Activated naive CD8-positive, alpha-beta T cell treated with anti-CD3 and anti-CD28 coated beads, Interleukin-2, amount 10 ng/mL, durations not matched to agents 7 days and 5 days (primary cell): Measurements from ENCODE around the gene NCOA7. TPM values are rescaled to one million over a fixed set of nuclear protein-coding genes. Genes with fewer than 3 reads are reported as not detected.
A peak's percentile ranks its signal among the peaks of the same experiment; 100 is the strongest.
"Not testable (repeated sequence)": the region's sequence is repeated elsewhere in the genome, so short reads cannot be mapped to it uniquely, and the experiment has no call there.

Experiments used
- ATAC-seq: fragments of 150-1000 bp; cut with Tn5 transposase; one replicate; pipeline ENCODE4 v1.10.0; 2021; ENCODE audit warnings: low read depth, moderate library complexity
- POLR2A ChIA-PET: fragments of 350-600 bp; sonication (Branson Sonifier 250); formaldehyde crosslinking; loops from one replicate; lab custom pipeline; 2021; ENCODE audit warnings: antibody characterized with exemption; lab: Charles Lee
- DNase-seq: peaks from one replicate; pipeline ENCODE4 v3.0.0; 2021
- H3K27ac Mint-ChIP-seq: one replicate; pipeline ENCODE4 v1.8.0; 2022; ENCODE audit warnings: mild to moderate bottlenecking, mixed read lengths
- H3K27me3 Mint-ChIP-seq: one replicate; pipeline ENCODE4 v1.8.0; 2022; ENCODE audit warnings: mild to moderate bottlenecking, moderate library complexity, mixed read lengths
- H3K36me3 Mint-ChIP-seq: one replicate; pipeline ENCODE4 v1.8.0; 2021; ENCODE audit warnings: mild to moderate bottlenecking, mixed read lengths
- H3K4me1 Mint-ChIP-seq: one replicate; pipeline ENCODE4 v1.8.0; 2021; ENCODE audit warnings: mixed read lengths
- H3K4me3 Mint-ChIP-seq: one replicate; pipeline ENCODE4 v1.8.0; 2022; ENCODE audit warnings: mild to moderate bottlenecking, moderate library complexity, mixed read lengths
- H3K9me3 Mint-ChIP-seq: one replicate; pipeline ENCODE4 v1.8.0; 2021; ENCODE audit warnings: mixed read lengths
- total RNA-seq, 2 experiments: library from RNA; stranded (reverse); gene quantifications; one replicate each; pipeline ENCODE4 v1.2.3, GENCODE V29; 2021

NCOA7 gene
- total RNA-seq, 2 experiments from 2014 or later: 51.1 to 58.6 TPM

DNA sequence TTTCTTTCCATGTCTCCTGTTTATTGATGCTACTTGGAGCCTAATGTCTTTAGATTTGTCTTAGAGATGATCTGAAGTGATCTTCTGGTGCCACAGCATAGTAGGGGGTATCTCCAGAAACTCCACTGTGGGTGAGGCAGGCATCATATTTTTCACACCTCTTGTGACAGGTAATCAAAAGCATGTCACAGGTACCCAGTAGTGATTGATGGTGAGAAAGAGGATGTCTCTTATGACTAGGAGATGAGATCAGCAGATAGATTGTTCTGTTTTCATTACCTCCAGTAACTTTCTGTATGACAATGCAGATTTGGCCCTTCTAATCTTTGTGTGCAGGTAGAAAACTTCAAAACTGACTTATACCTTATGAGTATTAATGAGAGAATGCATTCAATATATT is 13.5 kb downstream of the NCOA7 start:
- Mint-ChIP-seq H3K27ac (no peak overlapping the region), H3K4me1 (peaks cover 42% of the 10 kb centered on the region), H3K9me3 (no peaks in the 10 kb centered on the region), H3K4me3 (no peak overlapping the region), H3K36me3 (peaks cover 18% of the 10 kb centered on the region), H3K27me3 (no peaks in the 10 kb centered on the region)
- DNase-seq (no peak), ATAC-seq (peak; percentile 31)
- POLR2A ChIA-PET: interaction anchor here (1.2 kb wide), 1 partner anchor 14 kb away, joined by 8 read pairs; the partner anchor contains the start of gene NCOA7

DNA sequence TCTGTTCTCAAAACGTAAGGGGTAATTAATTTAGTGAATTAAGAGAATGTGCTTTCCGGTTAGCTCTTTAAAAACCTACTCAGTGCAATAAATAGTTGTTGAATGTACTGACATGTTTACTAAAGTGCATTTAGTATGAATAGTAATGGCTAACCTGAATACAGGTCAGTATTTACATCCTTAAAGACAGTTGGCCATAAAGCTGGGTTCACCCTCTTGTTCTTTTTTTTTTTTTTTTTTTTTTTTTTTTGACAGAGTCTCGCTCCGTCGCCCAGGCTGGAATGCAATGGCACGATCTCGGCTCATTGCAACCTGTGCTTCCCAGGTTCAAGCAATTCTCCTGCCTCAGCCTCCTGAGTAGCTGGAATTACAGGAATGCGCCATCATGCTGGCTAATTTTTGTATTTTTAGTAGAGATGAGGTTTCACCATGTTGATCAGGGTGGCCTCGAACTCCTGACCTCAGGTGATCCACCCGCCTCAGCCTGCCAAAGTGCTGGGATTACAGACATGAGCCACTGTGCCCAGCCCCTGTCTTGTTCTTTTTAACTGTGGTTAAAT is 14.2 kb downstream of the NCOA7 start:
- H3K4me3 Mint-ChIP-seq, DNase-seq, H3K27ac Mint-ChIP-seq, H3K9me3 Mint-ChIP-seq, ATAC-seq, H3K27me3 Mint-ChIP-seq: not testable (repeated sequence)
- POLR2A ChIA-PET: interaction anchor here (1.2 kb wide), 1 partner anchor 14 kb away, joined by 8 read pairs; the partner anchor contains the start of gene NCOA7
- H3K4me1 Mint-ChIP-seq: peaks cover 42% of the 10 kb centered on the region
- peaks cover 16% of the 10 kb centered on the region for H3K36me3 Mint-ChIP-seq

DNA sequence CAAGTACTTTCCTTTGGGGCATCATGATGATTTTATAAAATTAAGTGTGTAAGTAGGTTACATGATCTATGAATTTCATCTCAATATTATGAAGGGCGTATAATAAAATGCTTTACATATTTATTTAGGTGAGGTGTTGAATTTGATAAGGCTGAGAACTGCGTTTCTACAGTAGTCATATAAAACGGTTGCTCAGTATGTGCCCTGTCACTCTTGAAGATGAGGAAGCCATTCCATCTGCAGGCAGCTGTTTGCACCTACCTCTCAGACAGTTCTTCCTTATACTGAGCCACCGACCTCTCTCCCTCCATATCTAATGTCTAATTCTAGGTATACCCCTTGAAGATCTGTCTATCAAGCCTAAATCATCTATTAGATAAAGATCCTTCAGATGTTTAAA is 16.1 kb downstream of the NCOA7 start:
- peaks cover 46% of the 10 kb centered on the region for H3K4me1 Mint-ChIP-seq
- no peak overlapping the region for H3K4me3 Mint-ChIP-seq
- no peaks in the 10 kb centered on the region for H3K27me3 Mint-ChIP-seq
- H3K27ac Mint-ChIP-seq: no peak overlapping the region
- no peaks in the 10 kb centered on the region for H3K9me3 Mint-ChIP-seq
- no peak for DNase-seq
- peaks cover 16% of the 10 kb centered on the region for H3K36me3 Mint-ChIP-seq
- POLR2A ChIA-PET: interaction anchor here (1.5 kb wide), 1 partner anchor 16 kb away, joined by 7 read pairs; the partner anchor contains the start of gene NCOA7
- no peak for ATAC-seq

DNA sequence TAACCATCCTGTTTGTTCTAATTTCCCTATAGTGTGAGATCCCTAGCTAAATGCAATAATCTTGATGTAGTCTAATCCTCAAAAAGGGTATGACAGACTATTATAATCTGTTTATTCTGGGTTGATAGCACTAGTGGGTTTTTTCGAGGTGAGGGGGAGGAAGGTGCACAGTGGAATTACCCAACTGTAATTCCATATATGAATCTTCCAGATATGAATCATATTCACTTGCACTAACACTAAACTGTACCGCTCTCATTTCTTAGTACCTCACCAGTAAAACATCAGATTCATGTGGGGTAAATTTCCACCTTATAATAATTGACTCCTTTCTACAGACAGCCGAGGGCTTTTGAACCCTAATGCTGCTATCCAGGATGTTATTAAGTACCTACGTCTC is 16.5 kb downstream of the NCOA7 start:
- Mint-ChIP-seq H3K4me3 (no peak overlapping the region), H3K27ac (no peak overlapping the region)
- no peak for ATAC-seq

GRCh38 chr6:125808060-125808459 is 17.3 kb downstream of the NCOA7 start:
- Mint-ChIP-seq H3K4me1 (peaks cover 40% of the 10 kb centered on the region), H3K27me3 (no peaks in the 10 kb centered on the region), H3K36me3 (peaks cover 18% of the 10 kb centered on the region), H3K27ac (no peak overlapping the region), H3K9me3 (no peaks in the 10 kb centered on the region), H3K4me3 (no peak overlapping the region)
- POLR2A ChIA-PET: interaction anchor here (1.4 kb wide), 1 partner anchor 17 kb away, joined by 4 read pairs; the partner anchor contains the start of gene NCOA7
- no peak for DNase-seq
- ATAC-seq: no peak

More for the DNA sequence above, 16.5 kb downstream of the NCOA7 start:
- no peaks in the 10 kb centered on the region for H3K27me3 Mint-ChIP-seq
- H3K4me1 Mint-ChIP-seq: peaks cover 44% of the 10 kb centered on the region
- POLR2A ChIA-PET: no interaction called here
- DNase-seq: no peak
- H3K9me3 Mint-ChIP-seq: no peaks in the 10 kb centered on the region
- peaks cover 13% of the 10 kb centered on the region for H3K36me3 Mint-ChIP-seq

GRCh38 chr6:125808591-125808990 is 17.8 kb downstream of the NCOA7 start:
- Mint-ChIP-seq H3K36me3 (peaks cover 16% of the 10 kb centered on the region), H3K27ac (no peak overlapping the region), H3K27me3 (no peaks in the 10 kb centered on the region), H3K4me1 (peaks cover 38% of the 10 kb centered on the region), H3K9me3 (no peaks in the 10 kb centered on the region), H3K4me3 (no peak overlapping the region)
- POLR2A ChIA-PET: interaction anchor here (1.4 kb wide), 1 partner anchor 18 kb away, joined by 4 read pairs; the partner anchor contains the start of gene NCOA7
- DNase-seq (no peak), ATAC-seq (no peak)

DNA sequence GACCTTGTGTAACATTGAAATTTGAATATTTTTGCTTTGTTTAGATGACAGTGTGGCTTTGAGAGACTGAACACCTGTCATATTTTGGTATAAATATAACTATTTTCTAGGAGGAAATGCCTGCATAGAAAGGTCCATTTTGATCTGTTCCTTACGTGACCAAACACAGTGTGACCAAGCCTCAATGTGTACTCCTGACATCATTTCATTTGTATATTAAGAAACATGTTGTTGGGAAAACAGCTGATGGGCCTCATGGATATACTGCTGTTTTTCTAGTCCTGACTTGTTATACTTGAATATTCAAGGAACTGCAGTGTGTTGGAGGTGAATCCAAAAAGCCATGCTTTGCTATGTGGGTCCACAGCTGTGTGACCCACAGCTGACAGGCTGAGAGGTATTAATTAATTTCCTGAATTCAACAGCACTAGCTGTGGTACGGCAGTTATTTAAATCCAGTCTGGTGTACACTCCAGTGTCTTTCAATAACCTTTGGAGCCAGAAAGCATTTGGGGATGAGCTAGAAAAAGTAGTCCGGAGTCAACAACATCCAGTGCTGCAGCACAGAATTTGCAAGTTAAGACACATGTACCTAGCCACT is 18.9 kb downstream of the NCOA7 start:
- no peaks in the 10 kb centered on the region for H3K9me3 Mint-ChIP-seq
- POLR2A ChIA-PET: interaction anchor here (1.8 kb wide), 1 partner anchor 19 kb away, joined by 8 read pairs; the partner anchor contains the start of gene NCOA7
- H3K27ac Mint-ChIP-seq: no peak overlapping the region
- no peak overlapping the region for H3K4me3 Mint-ChIP-seq
- DNase-seq: no peak
- no peak for ATAC-seq
- no peaks in the 10 kb centered on the region for H3K27me3 Mint-ChIP-seq
- peaks cover 10% of the 10 kb centered on the region for H3K36me3 Mint-ChIP-seq
- H3K4me1 Mint-ChIP-seq: peaks cover 35% of the 10 kb centered on the region

DNA sequence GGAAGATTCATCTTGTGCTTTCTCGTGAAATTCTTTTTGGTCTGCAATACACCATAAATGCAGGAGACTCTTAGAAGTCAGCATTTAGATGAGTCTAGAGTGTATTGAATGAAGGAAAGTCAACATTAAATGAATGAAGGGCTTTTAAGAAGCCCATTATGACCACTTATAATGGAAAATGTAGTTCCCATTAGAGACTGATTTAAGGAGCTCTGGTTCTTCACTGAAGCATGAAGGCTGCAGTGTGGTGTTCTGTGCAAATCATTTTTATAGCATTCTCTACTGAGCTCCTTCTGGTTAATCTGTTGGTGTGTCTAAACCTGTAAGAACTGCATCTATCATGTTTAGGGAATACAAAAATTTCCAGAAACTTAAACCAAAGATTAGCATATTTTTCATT is 19.7 kb downstream of the NCOA7 start:
- no peak for ATAC-seq
- no peak overlapping the region for H3K4me3 Mint-ChIP-seq
- H3K9me3 Mint-ChIP-seq: no peaks in the 10 kb centered on the region
- H3K4me1 Mint-ChIP-seq: peaks cover 36% of the 10 kb centered on the region
- DNase-seq: no peak
- no peaks in the 10 kb centered on the region for H3K27me3 Mint-ChIP-seq
- no peak overlapping the region for H3K27ac Mint-ChIP-seq
- H3K36me3 Mint-ChIP-seq: peaks cover 12% of the 10 kb centered on the region
- POLR2A ChIA-PET: interaction anchor here (1.8 kb wide), 1 partner anchor 20 kb away, joined by 8 read pairs; the partner anchor contains the start of gene NCOA7

DNA sequence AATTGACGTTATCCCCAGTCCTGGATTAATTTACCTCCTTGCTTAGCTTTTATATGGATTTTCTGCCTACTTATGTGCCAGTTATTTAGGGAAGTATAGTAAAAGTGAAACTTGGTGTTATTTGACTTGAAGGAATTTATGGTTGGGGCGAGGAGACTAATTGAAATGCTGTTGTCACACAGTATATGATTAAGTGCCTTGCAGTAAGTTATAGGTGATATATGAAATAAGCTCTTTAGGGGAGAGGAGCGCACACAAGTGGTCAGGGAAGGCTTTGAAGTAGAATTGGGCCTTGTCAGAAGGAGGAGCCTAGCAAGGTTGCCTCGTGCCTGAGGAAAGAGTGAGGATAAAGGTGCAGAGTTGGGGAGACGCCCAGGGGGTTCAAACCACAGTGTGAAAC is 20.5 kb downstream of the NCOA7 start:
- no peak overlapping the region for H3K27ac Mint-ChIP-seq
- no peak for ATAC-seq
- H3K4me1 Mint-ChIP-seq: peaks cover 33% of the 10 kb centered on the region
- H3K4me3 Mint-ChIP-seq: no peak overlapping the region
- POLR2A ChIA-PET: interaction anchor here (1.8 kb wide), 1 partner anchor 21 kb away, joined by 8 read pairs; the partner anchor contains the start of gene NCOA7
- H3K27me3 Mint-ChIP-seq: no peaks in the 10 kb centered on the region
- DNase-seq: no peak
- H3K9me3 Mint-ChIP-seq: no peaks in the 10 kb centered on the region
- H3K36me3 Mint-ChIP-seq: peaks cover 14% of the 10 kb centered on the region

DNA sequence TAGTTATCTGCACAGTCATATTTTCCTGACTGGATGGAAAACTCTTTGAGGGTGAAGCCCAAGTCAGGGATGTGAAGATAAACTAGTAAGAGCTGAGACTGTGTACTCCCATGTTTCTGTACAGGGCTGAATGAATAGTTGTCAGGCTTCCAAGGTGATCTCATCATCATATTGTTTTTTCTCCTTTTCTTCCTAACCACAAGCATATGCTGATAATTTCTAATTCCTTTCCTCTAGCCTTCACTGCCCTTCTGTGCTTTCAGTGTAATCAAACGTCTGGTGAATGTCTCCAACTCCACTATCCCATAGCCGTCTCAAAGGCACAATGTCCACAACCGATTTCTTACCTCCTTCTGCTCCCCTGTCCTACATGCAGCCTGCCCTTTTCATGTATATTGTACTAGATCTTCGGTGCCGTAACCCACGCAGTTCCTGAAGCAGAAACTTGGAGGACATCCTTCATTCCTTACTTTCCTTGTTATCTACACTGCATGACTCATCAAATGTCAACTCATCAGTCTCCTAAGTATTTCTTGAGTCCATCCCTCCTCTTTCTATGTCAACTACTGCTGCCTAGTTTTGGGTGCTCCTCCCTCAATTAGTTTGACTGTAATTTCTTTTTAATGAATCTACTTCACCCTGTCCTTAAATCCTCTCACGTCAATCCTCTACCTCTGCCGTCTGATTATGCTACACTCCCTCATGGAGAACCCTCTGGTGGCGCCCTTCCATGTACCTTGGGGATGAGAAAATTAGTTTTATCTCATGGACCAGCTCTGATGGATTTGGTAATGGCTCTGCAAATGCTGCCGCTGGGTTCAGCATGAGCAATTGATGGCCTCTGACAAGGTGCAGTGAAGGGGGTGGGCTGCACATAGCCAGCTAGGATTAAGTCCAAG is 21.9 kb downstream of the NCOA7 start:
- peaks cover 24% of the 10 kb centered on the region for H3K36me3 Mint-ChIP-seq
- peaks cover 23% of the 10 kb centered on the region for H3K4me1 Mint-ChIP-seq
- POLR2A ChIA-PET: no interaction called here
- no peak overlapping the region for H3K4me3 Mint-ChIP-seq
- DNase-seq (no peak), ATAC-seq (no peak)
- H3K27ac Mint-ChIP-seq: no peak overlapping the region
- no peaks in the 10 kb centered on the region for H3K9me3 Mint-ChIP-seq
- no peaks in the 10 kb centered on the region for H3K27me3 Mint-ChIP-seq

DNA sequence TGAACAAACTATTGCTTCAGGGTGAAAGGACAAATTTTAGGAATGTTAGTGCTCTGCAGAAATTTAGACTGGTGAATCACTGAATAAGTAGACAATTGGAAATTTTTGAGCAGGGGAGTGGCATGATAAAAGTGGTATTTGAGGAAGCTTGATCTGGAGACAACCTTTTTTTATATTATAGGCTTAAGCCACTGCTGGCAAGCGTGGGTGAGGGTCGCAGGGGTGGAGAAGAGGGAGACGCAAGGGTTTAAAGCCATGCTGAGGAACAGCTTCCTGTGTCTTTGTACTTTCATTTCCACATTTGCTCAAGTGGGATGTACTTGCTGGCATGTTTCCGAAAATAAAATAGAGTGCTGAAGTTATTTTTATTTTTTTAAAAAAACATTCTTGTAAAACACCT is 23.7 kb downstream of the NCOA7 start:
- Mint-ChIP-seq H3K27me3 (no peaks in the 10 kb centered on the region), H3K4me3 (peak overlapping the region; percentile 28), H3K36me3 (peaks cover 33% of the 10 kb centered on the region), H3K9me3 (no peaks in the 10 kb centered on the region), H3K27ac (peak overlapping the region; percentile 37), H3K4me1 (peaks cover 17% of the 10 kb centered on the region)
- POLR2A ChIA-PET: no interaction called here
- DNase-seq (no peak), ATAC-seq (no peak)

DNA sequence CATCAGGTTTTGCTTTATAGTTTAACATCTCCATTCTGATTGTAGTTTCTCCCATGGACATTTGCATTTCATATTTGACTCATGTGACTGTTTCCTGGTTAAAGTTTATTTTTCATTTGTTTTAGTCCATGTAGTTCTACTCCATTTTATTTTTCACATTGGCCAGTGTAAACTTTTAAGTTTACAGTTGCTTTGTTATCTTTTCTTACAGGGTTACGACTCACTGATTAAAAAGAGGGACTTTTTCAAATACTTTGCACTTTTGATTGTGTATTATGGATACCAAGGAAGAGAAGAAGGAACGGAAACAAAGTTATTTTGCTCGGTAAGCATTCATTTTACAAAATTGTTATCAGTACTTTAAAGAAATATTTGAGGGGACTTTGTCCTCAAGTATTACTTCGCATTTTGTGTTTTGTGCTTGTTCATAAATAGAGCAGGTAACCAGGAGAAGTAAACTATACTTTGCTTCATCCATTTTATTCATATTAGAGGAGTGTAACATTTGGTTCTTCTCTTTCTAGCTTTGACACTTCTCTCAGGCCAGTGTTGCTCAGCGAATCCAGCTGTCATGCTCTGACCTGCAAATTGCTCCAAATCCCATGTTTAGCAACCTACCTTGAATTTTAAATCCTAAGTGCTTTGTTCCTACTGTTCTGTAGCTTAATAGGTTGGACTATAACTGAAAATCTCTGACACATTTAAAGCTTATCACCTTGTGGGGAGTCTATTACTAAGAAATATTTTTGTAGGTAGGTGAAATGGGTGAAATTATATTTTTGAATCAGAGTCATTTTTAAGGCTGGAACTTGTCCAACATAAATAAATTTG is 24.5 kb downstream of the NCOA7 start:
- Mint-ChIP-seq H3K27ac (no peak overlapping the region), H3K27me3 (no peaks in the 10 kb centered on the region), H3K4me1 (peaks cover 17% of the 10 kb centered on the region), H3K9me3 (no peaks in the 10 kb centered on the region), H3K4me3 (no peak overlapping the region), H3K36me3 (peaks cover 40% of the 10 kb centered on the region)
- DNase-seq (no peak), ATAC-seq (no peak)
- POLR2A ChIA-PET: no interaction called here
